GM15510 (cell line): ENCODE results near the gene TACR1.

ENCODE experiments used
- POLR2A ChIP-seq: IDR thresholded peaks from 3 replicates; pipeline ENCODE4 v1.6.1; 2011; ENCODE audit warnings: borderline replicate concordance; ENCODE audit not compliant: insufficient read length; ENCODE audit errors: extremely low read depth

Gene TACR1

GRCh38 chr2:75047992-75048625 is 151.2 kb downstream of the TACR1 start:
- no peak for TF ChIP-seq POLR2A

GRCh38 chr2:75047189-75047991 is 151.9 kb downstream of the TACR1 start:
- TF ChIP-seq POLR2A = no peak

- TF ChIP-seq POLR2A = no peak
Measured at GRCh38 chr2:75045526-75046050, 153.7 kb downstream of the TACR1 start.

GRCh38 chr2:75044291-75044690 is 155.0 kb downstream of the TACR1 start:
- TF ChIP-seq POLR2A = no peak

GRCh38 chr2:75042823-75043222 is 156.5 kb downstream of the TACR1 start:
- no peak for TF ChIP-seq POLR2A

GRCh38 chr2:75041731-75042600 is 157.4 kb downstream of the TACR1 start:
- TF ChIP-seq POLR2A = no peak

- no peak for TF ChIP-seq POLR2A
Measured at GRCh38 chr2:75041226-75041625, 158.1 kb downstream of the TACR1 start.

GRCh38 chr2:75035444-75036353 is 163.6 kb downstream of the TACR1 start:
- no peak for TF ChIP-seq POLR2A

GRCh38 chr2:75033516-75033915 is 165.8 kb downstream of the TACR1 start:
- TF ChIP-seq POLR2A = no peak

GRCh38 chr2:75031906-75032803 is 167.2 kb downstream of the TACR1 start:
- TF ChIP-seq POLR2A = no peak

GRCh38 chr2:75031171-75031570 is 168.1 kb downstream of the TACR1 start:
- TF ChIP-seq POLR2A = no peak

- TF ChIP-seq POLR2A = no peak
Measured at GRCh38 chr2:75030218-75031009, 168.9 kb downstream of the TACR1 start.

- no peak for TF ChIP-seq POLR2A
Measured at GRCh38 chr2:75027886-75028285, 171.4 kb downstream of the TACR1 start.
